Kidney capillary endothelial cell (primary cell): ENCODE measurements around the gene EEF1A1.
"Not testable (repeated sequence)": the region's sequence is repeated elsewhere in the genome, so short reads cannot be mapped to it uniquely, and the experiment has no call there.

Experiments
- DNase-seq: peaks from one replicate; pipeline ENCODE4 v3.0.0-alpha.2; 2018; ENCODE audit warnings: low spot score

EEF1A1 gene

DNA sequence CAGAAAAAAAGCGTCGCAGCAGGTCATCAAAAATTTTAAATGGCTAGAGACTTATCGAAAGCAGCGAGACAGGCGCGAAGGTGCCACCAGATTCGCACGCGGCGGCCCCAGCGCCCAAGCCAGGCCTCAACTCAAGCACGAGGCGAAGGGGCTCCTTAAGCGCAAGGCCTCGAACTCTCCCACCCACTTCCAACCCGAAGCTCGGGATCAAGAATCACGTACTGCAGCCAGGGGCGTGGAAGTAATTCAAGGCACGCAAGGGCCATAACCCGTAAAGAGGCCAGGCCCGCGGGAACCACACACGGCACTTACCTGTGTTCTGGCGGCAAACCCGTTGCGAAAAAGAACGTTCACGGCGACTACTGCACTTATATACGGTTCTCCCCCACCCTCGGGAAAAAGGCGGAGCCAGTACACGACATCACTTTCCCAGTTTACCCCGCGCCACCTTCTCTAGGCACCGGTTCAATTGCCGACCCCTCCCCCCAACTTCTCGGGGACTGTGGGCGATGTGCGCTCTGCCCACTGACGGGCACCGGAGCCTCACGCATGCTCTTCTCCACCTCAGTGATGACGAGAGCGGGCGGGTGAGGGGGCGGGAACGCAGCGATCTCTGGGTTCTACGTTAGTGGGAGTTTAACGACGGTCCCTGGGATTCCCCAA, at the start of gene EEF1A1:
EEF1A1 (minus strand) TSS at position 345 of the 663 bp plus-strand sequence. CDS start 1,006 bp downstream, outside the sequence.
- DNase-seq, result peak; percentile 100

- no peak for DNase-seq
Observed at GRCh38 chr6:73569121-73569520, 48.3 kb upstream of the EEF1A1 start.

DNA sequence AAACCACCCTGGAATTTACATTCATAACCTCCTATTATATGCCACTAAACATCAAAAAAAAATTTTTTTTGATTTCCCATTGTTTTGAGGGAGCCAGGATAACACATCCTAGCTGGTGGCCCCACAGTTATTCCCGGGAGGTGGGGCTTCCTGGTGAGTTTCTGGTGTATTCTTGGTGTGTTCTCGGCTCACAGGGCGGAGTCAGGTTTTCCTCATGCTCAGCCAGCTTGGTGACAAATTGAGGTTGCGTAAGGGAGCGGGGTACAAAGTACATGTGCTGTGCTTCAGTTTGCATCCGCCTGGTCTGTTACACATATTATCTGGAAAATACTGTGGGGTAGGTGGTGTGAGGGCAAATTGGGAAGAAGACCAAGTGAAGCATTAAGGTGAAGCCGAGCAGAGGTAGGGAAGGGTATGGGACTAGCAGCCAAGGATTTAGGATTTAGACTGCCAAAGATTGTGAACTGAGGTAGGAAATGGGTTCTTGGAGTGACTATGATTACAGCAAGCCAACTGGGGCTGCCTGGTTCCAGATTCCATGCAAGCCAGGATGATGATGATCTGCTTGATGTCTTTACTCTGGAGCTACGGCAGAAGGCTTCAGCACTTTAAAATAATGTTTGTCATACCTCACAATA, 46.2 kb upstream of the EEF1A1 start:
- DNase-seq, result no peak

GRCh38 chr6:73566486-73566871, 45.6 kb upstream of the EEF1A1 start:
- DNase-seq, result not testable (repeated sequence)

- DNase-seq, result no peak
Observed at GRCh38 chr6:73565767-73566485, 45.1 kb upstream of the EEF1A1 start.

DNA sequence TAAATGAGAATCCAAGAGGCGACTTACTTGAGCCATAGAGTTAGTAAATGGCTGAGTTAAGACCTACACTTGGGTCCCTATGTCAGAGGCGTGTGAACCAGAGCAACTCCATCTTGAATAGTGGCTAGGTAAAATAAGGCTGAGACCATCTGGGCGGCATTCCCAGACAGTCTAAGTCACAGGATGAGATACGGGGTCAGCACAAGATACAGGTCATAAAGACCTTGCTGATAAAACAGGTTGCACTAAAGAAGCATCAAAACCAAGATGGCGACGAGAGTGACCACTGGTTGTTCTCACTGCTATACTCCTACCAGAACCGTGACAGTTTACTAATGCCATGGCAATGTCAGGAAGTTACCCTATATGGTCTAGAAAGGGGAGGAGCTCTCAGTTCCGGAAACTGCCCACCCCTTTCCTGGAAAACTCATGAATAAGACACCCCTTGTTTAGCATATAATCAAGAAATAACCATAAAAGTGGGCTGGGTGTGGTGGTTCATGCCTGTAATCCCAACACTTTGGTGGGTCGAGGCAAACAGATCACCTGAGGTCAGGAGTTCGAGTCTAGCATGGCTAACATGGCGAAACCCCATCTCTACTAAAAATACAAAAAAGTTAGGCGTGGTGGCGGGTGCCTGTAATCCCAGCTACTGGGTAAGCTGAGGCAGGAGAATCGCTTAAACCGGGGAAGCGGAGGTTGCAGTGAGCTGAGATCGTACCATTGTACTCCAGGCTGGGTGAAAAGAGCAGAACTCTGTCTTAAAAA, 43.9 kb upstream of the EEF1A1 start:
- DNase-seq, result no peak

DNA sequence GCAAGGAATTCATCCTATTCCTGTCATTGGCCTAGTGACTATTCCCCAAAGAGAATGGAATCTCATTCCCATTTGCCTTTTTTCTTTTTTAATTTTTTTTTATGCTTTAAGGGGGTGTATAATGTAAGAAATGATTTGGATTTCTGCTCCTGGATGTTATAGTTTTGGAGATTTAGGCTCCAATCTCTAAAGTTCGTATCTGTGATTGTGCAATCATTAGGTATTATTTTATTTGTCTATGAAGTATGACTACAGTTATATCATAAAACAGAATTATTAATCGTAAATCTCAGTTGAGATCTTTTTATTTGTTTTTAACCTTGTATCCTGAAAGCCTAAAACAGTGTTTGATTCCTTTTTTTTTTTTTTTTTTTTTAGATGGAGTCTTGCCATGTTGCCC, 41.7 kb upstream of the EEF1A1 start:
- DNase-seq, result no peak

GRCh38 chr6:73560853-73561407, 40.1 kb upstream of the EEF1A1 start:
- DNase-seq, result no peak

GRCh38 chr6:73560182-73560732, 39.4 kb upstream of the EEF1A1 start:
- no peak for DNase-seq

DNA sequence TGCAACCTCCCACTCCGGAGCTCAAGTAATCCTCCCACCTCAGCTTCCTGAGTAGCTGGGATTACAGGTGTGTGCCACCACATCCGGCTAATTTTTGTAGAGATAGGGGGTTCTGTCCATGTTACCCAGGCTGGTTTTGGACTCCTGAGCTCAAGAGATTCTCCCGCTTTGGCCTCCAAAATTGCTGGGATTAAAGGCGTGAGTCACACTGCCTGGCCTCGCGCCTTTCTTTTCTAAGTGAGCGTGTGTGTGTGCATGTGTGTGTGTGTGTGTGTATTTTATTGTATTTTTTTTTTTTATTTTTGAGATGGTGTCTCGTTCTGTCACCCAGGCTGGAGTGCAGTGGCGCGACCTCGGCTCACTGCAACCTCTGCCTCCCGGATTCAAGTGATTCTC, 38.6 kb upstream of the EEF1A1 start:
- DNase-seq, result not testable (repeated sequence)

DNA sequence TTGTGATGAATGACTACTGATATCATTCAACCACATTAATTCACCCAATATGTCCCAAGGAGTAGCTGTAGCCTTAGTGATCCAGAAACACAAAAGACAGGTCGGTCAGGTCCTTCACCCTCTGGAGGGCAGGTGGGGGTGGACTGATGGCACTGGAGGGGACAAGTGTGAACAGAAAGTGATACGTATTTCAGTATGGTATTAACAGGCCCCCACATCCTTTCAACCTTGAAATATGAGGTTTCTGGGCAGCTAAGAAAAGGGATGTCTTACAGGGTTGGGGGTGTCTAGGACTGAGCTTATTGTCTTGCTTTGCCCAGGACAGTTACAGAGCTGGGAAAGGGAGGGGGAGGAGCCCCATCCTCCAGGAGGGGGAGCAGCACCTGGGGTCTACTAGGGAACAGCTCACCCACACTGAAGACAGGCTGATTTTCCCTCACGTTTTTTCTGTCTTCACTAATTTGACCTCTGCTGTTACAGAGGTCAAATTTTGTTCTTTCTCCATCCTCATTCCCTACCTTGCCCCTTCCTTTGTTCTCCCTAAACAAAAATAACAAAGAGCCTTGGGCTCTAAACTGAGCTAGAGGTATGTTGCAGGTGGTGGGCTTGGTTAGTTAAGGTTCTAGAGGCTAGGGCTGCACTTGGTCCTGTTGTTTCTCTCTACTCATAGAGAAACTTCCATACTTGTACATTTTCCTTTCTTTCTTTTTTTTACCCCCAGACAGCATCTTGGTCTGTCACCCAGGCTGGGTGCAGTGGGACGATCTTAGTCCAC, 38.0 kb upstream of the EEF1A1 start:
- no peak for DNase-seq

GRCh38 chr6:73556836-73557235, 36.0 kb upstream of the EEF1A1 start:
- DNase-seq, result no peak

DNA sequence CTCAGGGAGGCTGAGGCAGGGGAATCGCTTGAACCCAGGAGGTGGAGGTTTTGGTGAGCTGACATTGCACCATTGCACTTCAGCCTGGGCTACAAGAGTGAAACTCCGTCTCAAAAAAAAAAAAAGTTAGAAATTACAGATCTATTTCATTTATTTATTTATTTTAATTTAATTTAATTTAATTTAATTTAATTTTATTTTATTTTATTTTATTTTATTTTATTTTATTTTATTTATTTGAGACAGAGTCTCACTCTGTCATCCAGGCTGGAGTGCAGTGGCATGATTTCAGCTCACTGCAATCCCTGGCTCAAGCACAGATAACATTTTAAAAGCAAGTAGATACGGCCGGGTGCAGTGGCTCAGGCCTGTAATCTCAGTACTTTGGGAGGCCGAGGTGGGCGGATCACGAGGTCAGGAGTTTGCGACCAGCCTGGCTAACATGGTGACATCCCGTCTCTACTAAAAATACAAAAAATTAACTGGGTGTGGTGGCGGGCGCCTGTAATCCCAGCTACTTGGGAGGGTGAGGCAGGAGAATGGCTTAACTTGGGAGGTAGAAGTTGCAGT, 34.6 kb upstream of the EEF1A1 start:
- DNase-seq, result not testable (repeated sequence)

DNA sequence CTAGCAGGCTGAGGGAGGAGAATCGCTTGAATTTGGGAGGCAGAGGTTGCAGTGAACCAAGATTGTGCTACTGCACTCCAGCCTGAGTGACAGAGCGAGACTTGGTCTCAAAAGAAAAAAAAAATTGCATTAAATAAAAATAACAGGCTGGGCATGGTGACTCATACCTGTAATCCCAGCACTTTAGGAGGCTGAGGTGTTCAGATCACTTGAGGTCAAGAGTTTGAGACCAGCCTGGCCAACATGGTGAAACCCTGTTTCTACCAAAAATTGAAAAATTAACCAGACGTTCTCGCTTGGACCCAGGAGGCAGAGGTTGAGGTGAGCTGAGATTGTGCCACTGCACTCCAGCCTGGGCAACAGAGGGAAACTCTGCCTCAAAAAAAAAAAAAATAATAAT, 30.3 kb upstream of the EEF1A1 start:
- not testable (repeated sequence) for DNase-seq

DNA sequence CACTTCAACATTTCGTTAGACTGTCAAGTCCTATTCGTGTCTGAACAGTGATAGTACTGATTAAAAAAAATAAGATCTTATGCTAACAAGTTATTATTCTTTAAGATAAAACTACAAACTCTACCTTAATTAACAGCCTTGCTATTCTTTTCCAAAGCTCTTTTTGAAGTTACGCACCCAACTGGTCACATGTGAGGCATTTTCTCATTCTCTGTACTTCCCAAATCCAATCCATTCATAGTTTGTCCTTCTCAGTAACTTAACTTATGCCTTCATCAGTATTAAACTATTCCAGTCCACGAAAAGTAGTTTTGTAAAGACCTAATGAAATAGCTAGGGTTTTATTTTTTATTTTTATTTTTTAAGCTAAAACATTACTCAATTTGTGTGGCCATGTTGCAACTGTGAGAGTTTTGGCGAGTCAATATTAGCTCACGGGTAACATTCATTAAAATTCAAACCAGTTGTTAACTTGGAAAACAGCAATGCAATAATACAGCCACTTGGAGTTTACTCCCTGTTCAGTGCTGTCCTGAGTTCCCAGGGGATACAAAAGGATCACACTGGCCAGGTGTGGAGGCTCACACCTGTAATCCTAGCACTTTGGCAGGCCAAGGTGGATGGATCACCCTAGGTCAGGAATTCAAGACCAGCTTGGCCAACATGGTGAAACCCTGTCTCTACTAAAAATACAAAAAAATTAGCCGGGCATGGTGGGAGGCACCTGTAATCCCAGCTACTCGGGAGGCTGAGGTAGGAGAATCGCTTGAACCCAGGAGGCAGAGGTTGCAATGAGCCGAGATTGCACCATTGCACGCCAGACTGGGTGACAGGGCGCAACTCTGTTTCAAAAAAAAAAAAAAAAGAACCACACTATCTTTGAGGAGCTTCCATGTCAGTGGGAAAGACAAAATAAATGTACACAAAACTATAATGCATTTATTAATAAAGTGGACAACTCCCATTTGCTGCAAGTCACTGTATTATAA, 27.9 kb upstream of the EEF1A1 start:
- no peak for DNase-seq

DNA sequence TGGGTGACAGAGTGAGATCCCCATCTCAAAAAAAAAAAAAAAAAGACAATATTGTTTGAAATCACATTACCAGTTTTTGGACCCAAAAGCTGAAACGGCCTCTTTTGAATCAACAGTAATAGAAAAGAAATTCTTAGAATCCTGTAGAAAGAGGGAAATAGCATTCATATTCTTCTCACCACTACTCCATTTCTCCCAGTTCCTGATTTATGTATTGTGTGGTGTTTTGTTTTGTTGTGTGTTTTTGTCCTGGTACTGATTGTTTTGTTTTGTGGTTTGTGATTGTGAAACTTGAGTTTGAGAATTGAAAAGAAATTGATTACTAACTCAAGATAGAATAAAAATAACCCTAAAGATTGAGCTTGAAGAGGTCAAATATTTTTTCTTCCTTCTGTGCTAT, 26.2 kb upstream of the EEF1A1 start:
- no peak for DNase-seq

GRCh38 chr6:73542891-73543290, 22.1 kb upstream of the EEF1A1 start:
- no peak for DNase-seq

- DNase-seq, result not testable (repeated sequence)
Observed at GRCh38 chr6:73542481-73542880, 21.6 kb upstream of the EEF1A1 start.

DNA sequence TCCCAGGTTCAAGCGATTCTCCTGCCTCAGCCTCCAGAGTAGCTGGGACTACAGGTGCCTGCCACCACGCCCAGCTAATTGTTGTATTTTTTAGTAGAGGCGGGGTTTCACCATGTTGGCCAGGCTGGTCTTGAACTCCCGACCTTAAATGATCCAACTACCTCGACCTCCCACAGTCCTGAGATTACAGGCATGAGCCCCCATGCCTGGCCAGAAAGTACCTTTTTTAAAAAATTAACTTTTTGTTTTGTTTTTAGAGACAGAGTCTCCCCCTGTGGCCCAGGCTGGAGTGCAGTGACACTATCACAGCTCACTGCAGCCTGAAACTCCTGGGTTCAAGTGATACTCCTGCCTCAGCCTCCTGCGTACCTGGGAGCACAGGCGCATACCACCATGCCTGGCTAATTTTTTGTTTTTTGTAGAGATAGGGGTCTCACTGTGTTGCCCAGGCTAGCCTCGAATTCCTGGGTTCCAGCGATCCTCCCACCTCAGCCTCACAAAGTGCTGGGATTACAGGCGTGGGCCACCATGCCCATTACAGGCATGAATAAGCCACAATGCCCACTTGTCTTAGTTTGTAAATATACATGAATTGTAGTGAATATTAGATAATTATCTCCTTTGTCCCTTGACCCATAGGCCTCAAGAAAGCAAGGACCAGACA, 17.4 kb upstream of the EEF1A1 start:
- DNase-seq, result no peak
